Gastrocnemius medialis (tissue), 4 donors: ENCODE measurements around the gene NEK6. TPM values are rescaled to one million over a fixed set of nuclear protein-coding genes. Genes with fewer than 3 reads are reported as not detected.

ENCODE experiments used
- ATAC-seq, 2 donors: fragments of 150-250 bp; one replicate each; pipeline ENCODE4 v1.9.1; 2016
- DNase-seq, 2 donors: peaks; one replicate each; pipeline ENCODE4 v3.0.0-alpha.2; 2019
- H3K27ac ChIP-seq, 4 donors: fragments of 200-600 bp; sonication (generic); 1 replicate in 1 of 4; 2 replicates in 3 of 4; pipeline ENCODE4 v1.5.1; 2016 to 2018; ENCODE audit warnings: mild to moderate bottlenecking in 2 of 4, moderate library complexity in 1 of 4
- H3K27me3 ChIP-seq, 3 donors: fragments of 200-600 bp; sonication (generic) in 2 of 3; 1 replicate in 1 of 3; 2 replicates in 2 of 3; pipeline versions ENCODE4 v1.5.1 to v1.6.0; 2016 to 2019; ENCODE audit warnings: mild to moderate bottlenecking in 1 of 3, moderate library complexity in 1 of 3
- H3K36me3 ChIP-seq, 2 donors: fragments of 200-600 bp; sonication (generic) in 1 of 2; one replicate each; pipeline ENCODE4 v1.5.1; 2017 to 2018
- H3K4me1 ChIP-seq, 2 donors: fragments of 200-600 bp; sonication (generic) in 1 of 2; one replicate each; pipeline ENCODE4 v1.5.1; 2016 to 2017; ENCODE audit warnings: mild to moderate bottlenecking in 2 of 2
- H3K4me3 ChIP-seq, 4 donors: fragments of 200-600 bp; sonication (generic) in 3 of 4; 1 replicate in 1 of 4; 2 replicates in 3 of 4; pipeline ENCODE4 v1.5.1; 2016 to 2019; ENCODE audit warnings: mild to moderate bottlenecking in 2 of 4
- H3K9me3 ChIP-seq, 3 donors: fragments of 200-600 bp; sonication (generic) in 2 of 3; 1 replicate in 1 of 3; 2 replicates in 2 of 3; pipeline ENCODE4 v1.5.1; 2016 to 2019
- POLR2A ChIP-seq, 2 donors: fragments of 450-650 bp; IDR thresholded peaks; one replicate each; pipeline ENCODE4 v1.6.1; 2017; ENCODE audit warnings: antibody characterized with exemption in 2 of 2, mild to moderate bottlenecking in 2 of 2, moderate library complexity in 2 of 2
- in situ Hi-C, 4 donors: fragments of 200-750 bp; cut with MboI; loops; one replicate each; pipeline versions ENCODE4 v1.15.0 to v1.8.0; 2017; ENCODE audit warnings: low sequenced_read_pairs in 4 of 4
- intact Hi-C: fragments of 100-400 bp; cut with DNase I; formaldehyde crosslinking; loops from one replicate; pipeline ENCODE4 v1.15.1; 2023; ENCODE audit warnings: low total_unique reads
- total RNA-seq, 4 donors: library from RNA; depleted of rRNA; stranded (reverse); fragments of >200 nt; gene quantifications; one replicate each; pipeline versions ENCODE4 v1.1.0 to v1.2.3, GENCODE V29; 2016
- TF ChIP-seq, protein P1 (sequence below), 5 experiments: fragments of 450-650 bp in 3 of 5; fragments of 200-600 bp in 2 of 5; sonication (generic) in 2 of 5; IDR thresholded peaks in 4 of 5; conservative IDR thresholded peaks in 1 of 5; 1 replicate in 4 of 5; 2 replicates in 1 of 5; pipeline ENCODE4 v1.5.1; 2016 to 2019; ENCODE audit warnings: antibody characterized with exemption in 5 of 5, mild to moderate bottlenecking in 3 of 5, moderate library complexity in 3 of 5

The NEK6 gene
- total RNA-seq, 4 donors from 2014 or later = 2.3 to 10.1 (median 3.5) TPM

DNA sequence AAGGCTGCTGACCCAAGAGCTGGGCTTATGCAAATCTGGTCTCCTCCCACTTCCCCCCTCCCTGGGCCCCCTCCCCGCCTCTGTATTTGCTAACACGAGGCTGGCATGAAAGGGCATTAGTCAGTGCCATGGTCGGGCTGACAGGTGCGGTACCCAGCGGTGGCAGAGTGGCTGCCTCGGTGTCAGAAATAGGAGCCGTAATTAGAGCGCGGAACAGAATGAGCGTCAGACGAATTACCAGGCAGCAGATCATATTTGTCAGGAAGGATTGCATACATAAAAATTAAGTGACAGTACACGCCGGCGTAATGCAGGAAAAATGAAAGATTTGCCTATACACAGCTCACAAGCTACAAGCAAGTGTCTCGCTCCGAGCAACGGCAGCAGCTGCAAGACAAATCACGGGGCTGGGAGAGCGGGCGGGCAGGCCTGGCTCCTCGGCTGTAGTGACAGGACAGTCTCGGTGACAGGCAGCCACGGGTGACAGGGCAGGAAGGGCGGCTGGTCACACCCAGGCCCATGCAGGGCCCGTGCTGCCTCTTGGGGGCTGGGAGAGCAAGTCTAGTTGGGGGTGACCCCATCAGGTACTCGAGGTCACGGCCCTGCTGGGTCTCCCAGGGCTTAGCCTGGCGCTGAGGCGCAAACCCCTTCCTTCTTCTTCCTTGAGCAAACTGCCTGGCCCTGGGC lies 72.4 kb downstream of the NEK6 start:
- Histone ChIP-seq H3K4me1 (peaks cover 4 to 6% of the 10 kb centered on the region in 2 donors), H3K27ac (peak overlapping the region; percentile 75 to 92 (median 76)), H3K36me3 (no peaks in the 10 kb centered on the region), H3K27me3 (no peaks in the 10 kb centered on the region), H3K4me3 (peak overlapping the region in 3 of 4 donors; percentile 7 to 31 (median 14)), H3K9me3 (no peaks in the 10 kb centered on the region)
- DNase-seq = peak; percentile 46 to 79
- peak; percentile 73 to 86 for ATAC-seq
- intact Hi-C loops = loop anchor here (5.0 kb wide), 1 partner anchor 67 kb away; no protein-coding TSS in a partner anchor
- in situ Hi-C loops = no loop called here
- TF ChIP-seq POLR2A (IDR thresholded peaks at IDR 0.05) = peak in 1 of 2 donors; percentile 9
- TF ChIP-seq, protein P1, sequence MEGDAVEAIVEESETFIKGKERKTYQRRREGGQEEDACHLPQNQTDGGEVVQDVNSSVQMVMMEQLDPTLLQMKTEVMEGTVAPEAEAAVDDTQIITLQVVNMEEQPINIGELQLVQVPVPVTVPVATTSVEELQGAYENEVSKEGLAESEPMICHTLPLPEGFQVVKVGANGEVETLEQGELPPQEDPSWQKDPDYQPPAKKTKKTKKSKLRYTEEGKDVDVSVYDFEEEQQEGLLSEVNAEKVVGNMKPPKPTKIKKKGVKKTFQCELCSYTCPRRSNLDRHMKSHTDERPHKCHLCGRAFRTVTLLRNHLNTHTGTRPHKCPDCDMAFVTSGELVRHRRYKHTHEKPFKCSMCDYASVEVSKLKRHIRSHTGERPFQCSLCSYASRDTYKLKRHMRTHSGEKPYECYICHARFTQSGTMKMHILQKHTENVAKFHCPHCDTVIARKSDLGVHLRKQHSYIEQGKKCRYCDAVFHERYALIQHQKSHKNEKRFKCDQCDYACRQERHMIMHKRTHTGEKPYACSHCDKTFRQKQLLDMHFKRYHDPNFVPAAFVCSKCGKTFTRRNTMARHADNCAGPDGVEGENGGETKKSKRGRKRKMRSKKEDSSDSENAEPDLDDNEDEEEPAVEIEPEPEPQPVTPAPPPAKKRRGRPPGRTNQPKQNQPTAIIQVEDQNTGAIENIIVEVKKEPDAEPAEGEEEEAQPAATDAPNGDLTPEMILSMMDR (IDR thresholded peaks at IDR 0.05 in 4 of 5, conservative IDR thresholded peaks at IDR 0.05 in 1 of 5) = no peak

DNA sequence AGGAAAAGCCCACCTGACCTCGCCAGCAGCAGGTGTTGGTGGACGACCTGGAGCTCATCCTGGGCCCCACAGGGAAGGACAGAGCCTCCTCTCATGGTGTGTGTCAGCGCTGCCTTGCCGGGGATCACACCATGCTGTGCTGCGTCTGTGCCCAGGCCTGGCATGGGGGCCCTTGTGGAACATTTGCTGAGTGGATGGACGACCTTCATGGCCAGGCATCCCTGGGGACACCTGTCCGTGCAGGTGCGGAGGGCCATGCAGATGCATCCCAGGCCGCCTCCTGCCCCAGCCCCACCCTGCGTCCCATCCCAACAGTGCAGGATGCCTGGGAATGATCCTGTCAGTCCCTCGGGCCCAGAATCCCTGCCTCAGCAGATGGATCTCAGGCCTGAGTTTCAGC lies 73.8 kb downstream of the NEK6 start:
- Histone ChIP-seq H3K4me1 (peaks cover 4 to 6% of the 10 kb centered on the region in 2 donors), H3K9me3 (no peaks in the 10 kb centered on the region), H3K4me3 (no peak overlapping the region), H3K36me3 (no peaks in the 10 kb centered on the region), H3K27ac (peak overlapping the region in 1 of 4 donors; percentile 8), H3K27me3 (no peaks in the 10 kb centered on the region)
- ATAC-seq (no peak), DNase-seq (no peak)
- in situ Hi-C loops = no loop called here
- intact Hi-C loops = loop anchor here (5.0 kb wide), 1 partner anchor 66 kb away; no protein-coding TSS in a partner anchor
- no peak for TF ChIP-seq POLR2A (IDR thresholded peaks at IDR 0.05)
- TF ChIP-seq, protein P1 (IDR thresholded peaks at IDR 0.05 in 4 of 5, conservative IDR thresholded peaks at IDR 0.05 in 1 of 5) = no peak

DNA sequence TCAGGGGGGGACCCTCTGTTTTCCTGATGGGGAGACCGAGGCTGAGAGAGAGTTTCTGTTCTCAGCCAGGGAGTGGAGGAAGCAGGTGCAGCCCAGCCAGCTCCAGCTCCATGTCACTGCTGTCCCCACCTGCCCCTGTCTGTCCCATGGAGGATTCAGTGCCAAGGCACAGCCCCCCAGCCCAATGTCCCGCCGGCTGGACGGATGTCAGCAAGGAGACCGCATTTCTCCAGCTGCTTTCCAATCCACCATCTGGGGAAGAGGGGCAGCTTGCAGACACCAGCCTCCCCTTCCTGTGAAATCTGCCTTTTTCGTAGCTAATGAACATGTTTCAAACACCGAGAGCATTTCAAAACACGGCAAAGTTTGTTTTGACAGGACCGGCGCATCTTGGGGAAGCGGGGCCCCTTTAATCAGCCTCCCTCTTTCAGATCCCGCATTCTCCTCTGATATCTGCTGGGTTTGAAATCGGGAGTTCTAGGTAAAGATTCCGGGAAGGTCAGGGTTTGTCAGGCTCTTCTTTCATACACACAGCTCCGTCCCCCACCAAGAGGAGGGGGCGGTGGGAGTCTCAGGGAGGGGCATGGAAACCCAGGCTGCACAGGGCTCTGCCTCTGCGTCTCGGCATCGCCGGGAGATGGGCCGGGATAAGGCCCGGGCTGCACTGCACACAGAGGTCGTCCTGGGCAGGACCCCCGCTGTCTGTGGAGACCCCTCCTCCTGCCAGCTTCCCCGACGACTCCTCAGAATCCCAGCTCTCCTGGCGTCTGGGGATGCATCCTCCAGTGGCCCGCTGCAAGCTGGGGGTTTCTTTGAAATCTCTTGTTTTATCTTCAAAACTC lies 74.8 kb downstream of the NEK6 start:
- Histone ChIP-seq H3K36me3 (no peaks in the 10 kb centered on the region), H3K4me1 (peaks cover 4 to 6% of the 10 kb centered on the region in 2 donors), H3K27me3 (no peaks in the 10 kb centered on the region), H3K9me3 (no peaks in the 10 kb centered on the region), H3K4me3 (no peak overlapping the region), H3K27ac (no peak overlapping the region)
- intact Hi-C loops = loop anchor here (5.0 kb wide), 1 partner anchor 65 kb away; no protein-coding TSS in a partner anchor
- in situ Hi-C loops = no loop called here
- no peak for ATAC-seq
- DNase-seq = no peak
- TF ChIP-seq POLR2A (IDR thresholded peaks at IDR 0.05) = no peak
- TF ChIP-seq, protein P1 (IDR thresholded peaks at IDR 0.05 in 4 of 5, conservative IDR thresholded peaks at IDR 0.05 in 1 of 5) = no peak

DNA sequence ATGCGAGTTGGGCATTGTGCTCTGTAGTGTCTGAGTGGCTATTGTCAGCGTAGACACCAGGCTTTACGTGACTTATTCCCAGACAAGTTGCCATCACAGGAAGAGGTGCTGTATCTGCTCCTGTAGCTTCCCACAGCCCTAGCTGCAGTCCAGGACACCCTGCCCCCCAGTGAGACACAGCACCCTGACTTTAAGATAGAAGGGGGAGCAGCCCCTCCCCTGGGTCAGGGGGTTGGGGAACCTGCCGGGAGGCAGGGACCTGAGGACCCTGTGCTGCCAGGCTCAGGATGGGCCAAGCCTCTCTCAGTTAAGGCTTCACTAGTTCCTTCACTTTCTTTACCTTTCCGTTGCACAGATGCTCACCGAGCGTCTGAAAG lies 75.4 kb downstream of the NEK6 start:
- Histone ChIP-seq H3K4me1 (peaks cover 4 to 6% of the 10 kb centered on the region in 2 donors), H3K27ac (no peak overlapping the region), H3K36me3 (no peaks in the 10 kb centered on the region), H3K4me3 (no peak overlapping the region), H3K9me3 (no peaks in the 10 kb centered on the region), H3K27me3 (no peaks in the 10 kb centered on the region)
- TF ChIP-seq, protein P1 (IDR thresholded peaks at IDR 0.05 in 4 of 5, conservative IDR thresholded peaks at IDR 0.05 in 1 of 5) = no peak
- no peak for TF ChIP-seq POLR2A (IDR thresholded peaks at IDR 0.05)
- no peak for ATAC-seq
- intact Hi-C loops (loop anchor here (5.0 kb wide), 1 partner anchor 64 kb away; no protein-coding TSS in a partner anchor), in situ Hi-C loops (no loop called here)
- DNase-seq = no peak
